Activated naive CD8-positive, alpha-beta T cell treated with anti-CD3 and anti-CD28 coated beads for 36 hours (primary cell): ENCODE data around the gene PSMA8. TPM values are rescaled to one million over a fixed set of nuclear protein-coding genes. Genes with fewer than 3 reads are reported as not detected.
"Not testable (repeated sequence)": the region's sequence is repeated elsewhere in the genome, so short reads cannot be mapped to it uniquely, and the experiment has no call there.

ENCODE experiments used
- DNase-seq: peaks from one replicate; pipeline ENCODE4 v3.0.0; 2021
- H3K27ac Mint-ChIP-seq: one replicate; pipeline ENCODE4 v1.8.0; 2022; ENCODE audit warnings: mild to moderate bottlenecking, moderate library complexity, mixed read lengths
- H3K27me3 Mint-ChIP-seq: one replicate; pipeline ENCODE4 v1.8.0; 2022; ENCODE audit warnings: mild to moderate bottlenecking, mixed read lengths
- H3K36me3 Mint-ChIP-seq: one replicate; pipeline ENCODE4 v1.8.0; 2021; ENCODE audit warnings: mild to moderate bottlenecking, mixed read lengths
- H3K4me1 Mint-ChIP-seq: one replicate; pipeline ENCODE4 v1.8.0; 2021; ENCODE audit warnings: mixed read lengths
- H3K4me3 Mint-ChIP-seq: one replicate; pipeline ENCODE4 v1.8.0; 2022; ENCODE audit warnings: mild to moderate bottlenecking, moderate library complexity, mixed read lengths
- H3K9me3 Mint-ChIP-seq: one replicate; pipeline ENCODE4 v1.8.0; 2022; ENCODE audit warnings: mixed read lengths
- total RNA-seq, 2 experiments: library from RNA; stranded (reverse); gene quantifications; one replicate each; pipeline ENCODE4 v1.2.3, GENCODE V29; 2021

The PSMA8 gene
- total RNA-seq, 2 experiments from 2014 or later = 3.3 to 3.6 TPM

- no peak overlapping the region for H3K4me3 Mint-ChIP-seq
- no peaks in the 10 kb centered on the region for H3K36me3 Mint-ChIP-seq
- H3K4me1 Mint-ChIP-seq = peaks cover 2% of the 10 kb centered on the region
- no peaks in the 10 kb centered on the region for H3K27me3 Mint-ChIP-seq
- DNase-seq = no peak
- H3K9me3 Mint-ChIP-seq = no peaks in the 10 kb centered on the region
- H3K27ac Mint-ChIP-seq = no peak overlapping the region
Measured at GRCh38 chr18:26205318-26205717, 71.6 kb downstream of the PSMA8 start.

GRCh38 chr18:26206488-26206887 lies 72.8 kb downstream of the PSMA8 start:
- H3K36me3 Mint-ChIP-seq = no peaks in the 10 kb centered on the region
- H3K9me3 Mint-ChIP-seq = no peaks in the 10 kb centered on the region
- no peak overlapping the region for H3K27ac Mint-ChIP-seq
- no peak overlapping the region for H3K4me3 Mint-ChIP-seq
- peaks cover 5% of the 10 kb centered on the region for H3K4me1 Mint-ChIP-seq
- H3K27me3 Mint-ChIP-seq = no peaks in the 10 kb centered on the region
- DNase-seq = no peak

- H3K36me3 Mint-ChIP-seq = no peaks in the 10 kb centered on the region
- H3K27ac Mint-ChIP-seq = no peak overlapping the region
- H3K27me3 Mint-ChIP-seq = no peaks in the 10 kb centered on the region
- H3K9me3 Mint-ChIP-seq = no peaks in the 10 kb centered on the region
- DNase-seq = no peak
- H3K4me3 Mint-ChIP-seq = no peak overlapping the region
- H3K4me1 Mint-ChIP-seq = peaks cover 5% of the 10 kb centered on the region
Measured at GRCh38 chr18:26207937-26208336, 74.3 kb downstream of the PSMA8 start.

GRCh38 chr18:26208977-26209376 lies 75.3 kb downstream of the PSMA8 start:
- Mint-ChIP-seq H3K27ac (no peak overlapping the region), H3K4me3 (no peak overlapping the region), H3K4me1 (peaks cover 5% of the 10 kb centered on the region), H3K9me3 (no peaks in the 10 kb centered on the region), H3K36me3 (no peaks in the 10 kb centered on the region), H3K27me3 (no peaks in the 10 kb centered on the region)
- DNase-seq = no peak

- peaks cover 17% of the 10 kb centered on the region for H3K4me1 Mint-ChIP-seq
- H3K9me3 Mint-ChIP-seq = no peaks in the 10 kb centered on the region
- no peak for DNase-seq
- H3K27me3 Mint-ChIP-seq = no peaks in the 10 kb centered on the region
- H3K36me3 Mint-ChIP-seq = no peaks in the 10 kb centered on the region
- no peak overlapping the region for H3K27ac Mint-ChIP-seq
- H3K4me3 Mint-ChIP-seq = no peak overlapping the region
Measured at GRCh38 chr18:26210147-26210546, 76.5 kb downstream of the PSMA8 start.

DNA sequence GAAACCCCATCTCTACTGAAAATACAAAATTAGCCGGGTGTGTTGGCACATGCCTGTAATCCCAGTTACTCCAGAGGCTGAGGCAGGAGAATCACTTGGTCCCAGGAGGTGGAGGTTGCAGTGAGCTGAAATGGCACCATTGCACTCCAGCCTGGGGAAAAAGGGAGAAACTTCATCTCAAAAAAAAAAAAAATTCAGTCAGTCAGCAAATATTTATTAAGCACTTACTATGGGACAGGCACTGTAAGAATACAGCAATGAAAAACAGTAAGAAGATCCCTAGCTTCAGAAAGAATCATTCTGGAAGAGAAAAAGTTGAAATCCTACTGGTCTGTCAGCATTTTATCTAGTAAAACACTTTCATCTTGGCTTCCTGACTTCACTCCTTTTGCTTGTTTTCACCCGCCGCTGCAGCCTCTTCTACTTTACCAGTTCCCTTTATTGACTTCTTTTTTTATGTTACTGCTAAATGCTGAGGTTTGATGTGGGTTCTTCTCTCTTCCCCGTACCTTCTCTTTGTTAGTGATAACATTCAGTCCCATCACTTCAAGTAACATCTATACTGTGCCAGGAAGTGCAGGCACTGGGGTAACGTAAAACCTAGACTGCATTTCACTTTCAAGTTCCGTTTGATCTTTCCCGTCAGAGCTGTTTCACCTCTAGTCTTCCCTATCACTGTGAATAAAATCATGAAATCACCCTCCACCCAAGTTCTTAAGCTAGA lies 81.7 kb downstream of the PSMA8 start:
- no peaks in the 10 kb centered on the region for H3K27me3 Mint-ChIP-seq
- peak; percentile 18 for DNase-seq
- no peaks in the 10 kb centered on the region for H3K9me3 Mint-ChIP-seq
- H3K27ac Mint-ChIP-seq = peak overlapping the region; percentile 93
- H3K4me1 Mint-ChIP-seq = peaks cover 29% of the 10 kb centered on the region
- H3K36me3 Mint-ChIP-seq = no peaks in the 10 kb centered on the region
- peak overlapping the region; percentile 79 for H3K4me3 Mint-ChIP-seq

- Mint-ChIP-seq H3K27ac (peak overlapping the region; percentile 97), H3K27me3 (no peaks in the 10 kb centered on the region), H3K9me3 (no peaks in the 10 kb centered on the region), H3K36me3 (peaks cover 9% of the 10 kb centered on the region), H3K4me3 (peak overlapping the region; percentile 96), H3K4me1 (peaks cover 25% of the 10 kb centered on the region)
- no peak for DNase-seq
Measured at GRCh38 chr18:26225022-26225693, 91.5 kb downstream of the PSMA8 start.

DNA sequence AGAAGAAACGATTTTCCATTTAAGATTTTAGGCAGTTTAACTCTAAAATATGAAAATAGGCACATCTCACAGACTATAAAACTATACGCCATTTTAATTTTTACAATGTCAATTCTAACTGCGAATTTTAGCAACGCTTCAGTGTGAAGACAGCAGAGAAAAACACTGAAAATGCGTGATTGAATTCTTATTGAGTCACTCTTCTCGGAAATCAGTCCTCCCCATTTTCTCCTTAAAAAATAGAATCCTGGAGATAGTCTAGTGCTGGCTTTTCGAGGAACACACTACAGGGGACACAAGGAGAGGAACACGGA lies 92.2 kb downstream of the PSMA8 start:
- H3K27me3 Mint-ChIP-seq = no peaks in the 10 kb centered on the region
- H3K4me3 Mint-ChIP-seq = peak overlapping the region; percentile 96
- H3K36me3 Mint-ChIP-seq = peaks cover 13% of the 10 kb centered on the region
- no peaks in the 10 kb centered on the region for H3K9me3 Mint-ChIP-seq
- H3K27ac Mint-ChIP-seq = peak overlapping the region; percentile 97
- no peak for DNase-seq
- H3K4me1 Mint-ChIP-seq = peaks cover 31% of the 10 kb centered on the region

DNA sequence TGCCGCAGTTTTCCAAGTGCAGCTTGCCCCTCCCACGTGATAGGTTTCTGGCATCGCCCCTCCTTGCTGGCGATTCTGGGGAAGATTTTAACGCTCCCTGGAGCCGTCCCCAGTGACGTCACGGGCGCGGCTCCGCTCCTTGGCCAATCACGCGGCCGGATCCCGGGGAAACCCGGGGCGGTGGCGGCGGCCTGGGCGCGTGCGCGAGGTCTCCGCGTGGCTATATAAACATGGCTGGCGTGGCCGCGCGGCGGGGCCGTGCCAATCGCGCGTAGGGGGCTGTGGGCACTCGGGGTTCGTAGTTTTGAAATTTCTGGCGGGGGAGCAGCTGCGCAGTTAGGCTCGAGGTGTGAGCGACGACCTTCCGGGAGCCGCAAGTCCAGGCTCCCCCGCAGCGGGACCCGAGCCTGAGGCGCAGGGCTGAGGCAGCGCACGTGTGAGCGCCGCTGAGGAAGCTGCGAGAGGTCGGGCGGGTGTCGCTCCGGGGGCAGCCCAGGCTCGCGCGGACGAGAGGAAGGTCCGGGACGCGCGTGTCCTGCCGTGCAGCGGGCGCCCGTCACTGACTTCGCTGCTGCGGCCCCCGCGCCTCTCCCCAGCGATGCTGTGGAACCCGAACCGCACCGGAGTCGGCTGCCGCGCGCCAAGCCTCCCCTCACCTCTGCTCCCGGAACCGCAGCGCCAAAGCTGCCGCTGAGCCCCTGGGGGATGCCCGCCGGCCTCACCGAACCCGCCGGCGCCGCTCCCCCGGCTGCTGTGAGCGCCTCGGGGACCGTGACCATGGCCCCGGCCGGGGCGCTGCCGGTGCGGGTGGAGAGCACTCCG lies 92.8 kb downstream of the PSMA8 start, which contains the start of gene TAF4B:
TSS of gene TAF4B (plus strand) at position 217 of the 822 bp plus-strand sequence. CDS start at position 706, 489 bp downstream.
- Mint-ChIP-seq H3K4me1 (peaks cover 31% of the 10 kb centered on the region), H3K9me3 (peaks cover under 1% of the 10 kb centered on the region), H3K27me3 (no peaks in the 10 kb centered on the region), H3K27ac (peak within 1 kb of the TSS; percentile 97), H3K4me3 (peak within 1 kb of the TSS; percentile 96), H3K36me3 (peaks cover 14% of the 10 kb centered on the region)
- peak; percentile 96 for DNase-seq

- Mint-ChIP-seq H3K4me1 (peaks cover 33% of the 10 kb centered on the region), H3K27ac (peak overlapping the region; percentile 89), H3K9me3 (peaks cover 2% of the 10 kb centered on the region), H3K4me3 (peak overlapping the region; percentile 96), H3K27me3 (no peaks in the 10 kb centered on the region), H3K36me3 (peaks cover 20% of the 10 kb centered on the region)
- no peak for DNase-seq
Measured at GRCh38 chr18:26227051-26227670, 93.5 kb downstream of the PSMA8 start.

GRCh38 chr18:26228562-26229260 lies 95.0 kb downstream of the PSMA8 start:
- Mint-ChIP-seq H3K4me1 (peaks cover 45% of the 10 kb centered on the region), H3K4me3 (peak overlapping the region; percentile 96), H3K9me3 (peaks cover 2% of the 10 kb centered on the region), H3K36me3 (peaks cover 22% of the 10 kb centered on the region), H3K27me3 (no peaks in the 10 kb centered on the region), H3K27ac (no peak overlapping the region)
- DNase-seq = no peak

GRCh38 chr18:26230497-26230896 lies 96.8 kb downstream of the PSMA8 start:
- Mint-ChIP-seq H3K27ac (no peak overlapping the region), H3K9me3 (peaks cover 2% of the 10 kb centered on the region), H3K4me3 (no peak overlapping the region), H3K4me1 (peaks cover 54% of the 10 kb centered on the region), H3K36me3 (peaks cover 29% of the 10 kb centered on the region), H3K27me3 (no peaks in the 10 kb centered on the region)
- DNase-seq = no peak

GRCh38 chr18:26233208-26233607 lies 99.5 kb downstream of the PSMA8 start:
- DNase-seq = no peak
- Mint-ChIP-seq H3K27ac (no peak overlapping the region), H3K9me3 (peaks cover 2% of the 10 kb centered on the region), H3K4me1 (peaks cover 56% of the 10 kb centered on the region), H3K36me3 (peaks cover 28% of the 10 kb centered on the region), H3K27me3 (no peaks in the 10 kb centered on the region), H3K4me3 (no peak overlapping the region)

DNA sequence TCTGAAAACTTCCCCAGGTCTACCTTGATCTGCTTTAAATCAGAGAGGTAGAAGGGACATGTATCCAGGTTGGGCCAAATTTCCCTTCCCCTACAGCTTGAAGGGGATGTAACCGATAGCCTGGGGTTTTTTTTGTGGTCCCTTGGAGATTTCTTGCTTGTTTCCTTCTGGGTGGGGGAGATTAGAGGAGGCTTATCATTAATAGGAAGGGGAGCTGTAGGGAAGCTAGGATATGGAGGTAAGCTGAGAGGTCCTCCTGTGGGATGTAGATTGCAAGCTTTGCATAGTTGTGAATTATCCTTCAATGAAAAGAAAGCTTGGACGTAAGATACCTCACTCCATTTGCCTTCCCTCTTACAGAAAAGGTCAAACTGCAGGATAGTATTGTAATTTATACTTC lies 103.7 kb downstream of the PSMA8 start:
- not testable (repeated sequence) for H3K27me3 Mint-ChIP-seq, H3K4me3 Mint-ChIP-seq, H3K27ac Mint-ChIP-seq, DNase-seq
- peaks cover 34% of the 10 kb centered on the region for H3K4me1 Mint-ChIP-seq
- H3K9me3 Mint-ChIP-seq = peaks cover 11% of the 10 kb centered on the region
- H3K36me3 Mint-ChIP-seq = peaks cover 45% of the 10 kb centered on the region
